A549 (cell line): Measurements from ENCODE around the gene CYB5B. TPM values are rescaled to one million over a fixed set of nuclear protein-coding genes. Genes with fewer than 3 reads are reported as not detected.
A peak's percentile ranks its signal among the peaks of the same experiment; 100 is the strongest.

Experiments used
- ATAC-seq, 2 experiments: fragments of 200-7000 bp in 1 of 2; fragments of >200 bp in 1 of 2; cut with Nextera tagmentation in 1 of 2; cut with Tn5 transposase in 1 of 2; 3 replicates each; pipeline versions ENCODE4 v1.8.0 to v1.9.1; 2018 to 2020; ENCODE audit warnings: mild to moderate bottlenecking in 1 of 2, moderate library complexity in 1 of 2
- CTCF ChIA-PET: fragments of 300-600 bp; sonication (Branson Sonifier 250); formaldehyde crosslinking; extraction: SDS; loops from one replicate; lab custom pipeline; 2021; ENCODE audit warnings: antibody characterized with exemption, inconsistent platforms; lab: Yijun Ruan, JAX
- POLR2A ChIA-PET: fragments of 350-600 bp; formaldehyde crosslinking; extraction: SDS; loops from one replicate; lab custom pipeline; 2021; ENCODE audit warnings: antibody characterized with exemption, inconsistent platforms; lab: Yijun Ruan, JAX
- DNase-seq, 2 experiments: peaks; one replicate each; pipeline versions ENCODE4 v3.0.0 to v3.0.0-alpha.2; 2011 to 2016; ENCODE audit warnings: low read depth in 1 of 2, low spot score in 1 of 2
- FAIRE-seq: peaks from 2 replicates; lab custom pipeline; 2011; peaks lifted over from hg19 to GRCh38; lab: Jason Lieb, UNC
- H3K27ac ChIP-seq, 2 experiments: fragments of >200 bp; sonication (Bioruptor Twin); formaldehyde crosslinking; 3 replicates each; pipeline ENCODE4 v1.5.1; 2016 to 2017
- H3K4me1 ChIP-seq: fragments of >200 bp; sonication (Bioruptor Twin); formaldehyde crosslinking; 3 replicates; pipeline ENCODE4 v1.6.1; 2016
- H3K4me2 ChIP-seq: fragments of >200 bp; sonication (Bioruptor Twin); formaldehyde crosslinking; 3 replicates; pipeline ENCODE4 v1.6.1; 2016
- H3K4me3 ChIP-seq: fragments of >200 bp; sonication (Bioruptor Twin); formaldehyde crosslinking; 3 replicates; pipeline ENCODE4 v1.5.1; 2016
- H3K9me3 ChIP-seq: fragments of >200 bp; sonication (Bioruptor Twin); formaldehyde crosslinking; 3 replicates; pipeline ENCODE4 v1.6.1; 2016
- BHLHE40 ChIP-seq: IDR thresholded peaks from 2 replicates; pipeline ENCODE4 v1.6.1; 2012; ENCODE audit warnings: low read depth, low read length, inconsistent platforms
- CBX8 ChIP-seq: fragments of 200-600 bp; sonication (generic); IDR thresholded peaks from 2 replicates; pipeline ENCODE4 v1.6.1; 2016
- EHF ChIP-seq: fragments of 250-450 bp; sonication (Bioruptor Pico); IDR thresholded peaks from 2 replicates; pipeline ENCODE4 v1.5.0; 2020; ENCODE audit warnings: mild to moderate bottlenecking
- EP300 ChIP-seq, 2 experiments: fragments of >200 bp; sonication (Bioruptor Twin); formaldehyde crosslinking; IDR thresholded peaks; 2 replicates in 1 of 2; 3 replicates in 1 of 2; pipeline ENCODE4 v1.6.1; 2016 to 2017
- FOSB ChIP-seq: fragments of 250-450 bp; sonication (Bioruptor Pico); IDR thresholded peaks from 2 replicates; pipeline ENCODE4 v1.5.0; 2020; ENCODE audit warnings: mild to moderate bottlenecking, moderate library complexity
- FOXS1 ChIP-seq: fragments of 250-450 bp; sonication (Bioruptor Pico); IDR thresholded peaks from 2 replicates; pipeline ENCODE4 v1.5.0; 2020; ENCODE audit warnings: mild to moderate bottlenecking, moderate library complexity
- JUNB ChIP-seq: fragments of >200 bp; sonication (Bioruptor Twin); formaldehyde crosslinking; IDR thresholded peaks from 2 replicates; pipeline ENCODE4 v1.6.1; 2016
- KDM5A ChIP-seq: fragments of 200-600 bp; sonication (generic); IDR thresholded peaks from 2 replicates; pipeline ENCODE4 v1.6.1; 2016; ENCODE audit warnings: antibody characterized with exemption, mild to moderate bottlenecking
- MAZ ChIP-seq: fragments of 150-350 bp; IDR thresholded peaks from 2 replicates; pipeline ENCODE4 v1.6.1; 2014; ENCODE audit warnings: antibody characterized with exemption, low read depth, low read length, borderline replicate concordance
- NPAS2 ChIP-seq: fragments of 250-450 bp; sonication (Bioruptor Pico); IDR thresholded peaks from 2 replicates; pipeline ENCODE4 v1.8.0; 2022; ENCODE audit warnings: mild to moderate bottlenecking, moderate library complexity, borderline replicate concordance
- POLR2AphosphoS2 ChIP-seq: conservative IDR thresholded peaks from 2 replicates; pipeline ENCODE4 v1.6.1; 2012; ENCODE audit warnings: low read length, improper control_type of control experiment, inconsistent platforms
- RAD21 ChIP-seq, 2 experiments: fragments of >200 bp in 1 of 2; sonication (Bioruptor Twin) in 1 of 2; formaldehyde crosslinking in 1 of 2; IDR thresholded peaks in 1 of 2; conservative IDR thresholded peaks in 1 of 2; 2 replicates in 1 of 2; 3 replicates in 1 of 2; pipeline ENCODE4 v1.6.1; 2012 to 2018; ENCODE audit warnings: inconsistent platforms in 1 of 2
- RNF2 ChIP-seq: fragments of 200-600 bp; sonication (generic); IDR thresholded peaks from 2 replicates; pipeline ENCODE4 v1.6.1; 2016; ENCODE audit warnings: low read depth, mild to moderate bottlenecking, antibody characterized with exemption, moderate library complexity, borderline replicate concordance
- TP53 ChIP-seq: fragments of 250-450 bp; sonication (Bioruptor Pico); IDR thresholded peaks from 2 replicates; pipeline ENCODE4 v1.5.0; 2021; ENCODE audit warnings: mild to moderate bottlenecking, moderate library complexity
- ZFP36 ChIP-seq: fragments of 450-650 bp; IDR thresholded peaks from 2 replicates; pipeline ENCODE4 v1.6.1; 2014; ENCODE audit warnings: borderline replicate concordance; ENCODE audit not compliant: partially characterized antibody
- WGBS: methylation state at CpG from one replicate; pipeline ENCODE4 v1.1.6; 2017; ENCODE audit errors: missing lambda C conversion rate; 5-methylcytosine and 5-hydroxymethylcytosine counted together
- polyA plus RNA-seq, 4 experiments: library from polyadenylated mRNA; depleted of rRNA in 3 of 4; stranded (reverse); fragments of >200 nt; fragmentation: RNase III in 1 of 4; extraction: RNeasy Plus Mini Kit Qiagen cat#74134 plus additional on column Dnase treatment in 1 of 4; gene quantifications; 2 replicates in 3 of 4; 3 replicates in 1 of 4; pipeline ENCODE4 v1.2.3, GENCODE V29; 2011 to 2017
- TF ChIP-seq, protein P1 (sequence below): fragments of 250-450 bp; sonication (Bioruptor Pico); IDR thresholded peaks from 2 replicates; pipeline ENCODE4 v1.5.0; 2020; ENCODE audit warnings: low read depth, mild to moderate bottlenecking, moderate library complexity
- TF ChIP-seq, protein P2 (sequence below): fragments of >200 bp; sonication (Bioruptor Twin); formaldehyde crosslinking; IDR thresholded peaks from 2 replicates; pipeline ENCODE4 v1.6.1; 2016
- TF ChIP-seq, protein P3 (sequence below): fragments of 450-650 bp; IDR thresholded peaks from 2 replicates; pipeline ENCODE4 v1.6.1; 2014; ENCODE audit warnings: antibody characterized with exemption
- TF ChIP-seq, protein P4 (sequence below): IDR thresholded peaks from 2 replicates; pipeline ENCODE4 v1.6.1; 2012
- TF ChIP-seq, protein P5 (sequence below): fragments of 250-450 bp; sonication (Bioruptor Pico); IDR thresholded peaks from 2 replicates; pipeline ENCODE4 v1.5.0; 2021; ENCODE audit warnings: mild to moderate bottlenecking, moderate library complexity, borderline replicate concordance

CYB5B gene
- polyA plus RNA-seq, 2 of the 4 experiments (the other 2 are of a cell fraction), result 248 to 477 TPM

DNA sequence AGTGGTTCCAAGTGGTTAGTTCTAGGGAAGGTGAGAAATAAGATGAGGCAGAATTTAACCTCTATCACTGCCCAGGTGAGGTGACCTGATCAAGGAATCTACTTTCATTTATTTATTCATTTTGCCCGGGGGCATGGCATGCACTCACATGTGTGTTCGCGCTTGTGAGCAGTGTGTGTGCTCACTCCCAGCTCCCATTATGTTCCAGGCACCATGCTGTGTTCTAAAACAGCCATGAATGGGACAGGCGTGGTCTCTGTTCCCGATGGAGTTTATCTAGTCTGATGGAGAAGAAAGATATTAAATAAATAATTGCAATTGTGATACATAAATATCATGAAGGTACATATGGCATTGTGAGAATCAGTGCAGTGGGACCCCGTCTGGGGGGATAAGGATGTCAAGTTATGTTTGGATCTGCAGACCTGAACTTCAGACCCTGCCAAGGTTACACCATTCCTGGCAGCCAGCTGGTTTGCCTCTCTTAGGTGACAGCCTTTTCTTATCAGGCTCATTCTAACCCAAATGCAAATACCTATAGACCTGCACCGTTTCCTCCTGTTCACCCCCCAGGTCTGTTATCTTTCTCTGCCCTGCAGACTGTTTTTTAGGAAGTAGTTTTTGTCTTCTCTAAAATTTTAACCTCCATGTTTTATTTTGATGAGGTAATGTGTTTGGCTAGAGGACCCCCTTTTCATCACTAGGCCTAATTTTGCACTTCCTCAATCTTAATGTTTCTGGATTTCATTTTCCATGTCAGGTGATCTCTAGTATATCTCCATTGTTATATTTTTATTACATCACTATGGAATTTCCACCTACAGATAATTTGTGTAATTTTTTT is 11.8 kb downstream of the CYB5B start:
- Histone ChIP-seq H3K27ac (peak overlapping the region in 1 of 2 experiments; percentile 42; a peak in 1 of 6 replicates), H3K4me3 (no peak overlapping the region), H3K9me3 (no peaks in the 10 kb centered on the region), H3K4me2 (peak overlapping the region; percentile 19; the same call in 1 of the 3 replicates), H3K4me1 (peaks cover 18% of the 10 kb centered on the region)
- ChIA-PET POLR2A (no interaction called here), CTCF (interaction anchor here (1.4 kb wide), 2 partner anchors 8 to 10 kb away, joined by 4 to 7 read pairs; no protein-coding TSS in a partner anchor)
- no peak for TF ChIP-seq POLR2AphosphoS2
- no peak for TF ChIP-seq RAD21 (conservative IDR thresholded peaks at IDR 0.05 in 1 of 2, IDR thresholded peaks at IDR 0.05 in 1 of 2)
- no peak for TF ChIP-seq RNF2
- no peak for TF ChIP-seq MAZ
- TF ChIP-seq, protein P1, sequence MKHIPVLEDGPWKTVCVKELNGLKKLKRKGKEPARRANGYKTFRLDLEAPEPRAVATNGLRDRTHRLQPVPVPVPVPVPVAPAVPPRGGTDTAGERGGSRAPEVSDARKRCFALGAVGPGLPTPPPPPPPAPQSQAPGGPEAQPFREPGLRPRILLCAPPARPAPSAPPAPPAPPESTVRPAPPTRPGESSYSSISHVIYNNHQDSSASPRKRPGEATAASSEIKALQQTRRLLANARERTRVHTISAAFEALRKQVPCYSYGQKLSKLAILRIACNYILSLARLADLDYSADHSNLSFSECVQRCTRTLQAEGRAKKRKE (CRISPR knock-in tag), result no peak
- TF ChIP-seq EP300 (IDR thresholded peaks at IDR 0.05), result no peak
- TF ChIP-seq FOSB (CRISPR knock-in tag), result no peak
- TF ChIP-seq BHLHE40, result no peak
- TF ChIP-seq, protein P2, sequence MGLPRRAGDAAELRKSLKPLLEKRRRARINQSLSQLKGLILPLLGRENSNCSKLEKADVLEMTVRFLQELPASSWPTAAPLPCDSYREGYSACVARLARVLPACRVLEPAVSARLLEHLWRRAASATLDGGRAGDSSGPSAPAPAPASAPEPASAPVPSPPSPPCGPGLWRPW, result no peak
- FAIRE-seq (no peak), ATAC-seq (no peak), DNase-seq (no peak)
- WGBS, result 69% methylated on average over 7 of the region's 7 CpGs

DNA sequence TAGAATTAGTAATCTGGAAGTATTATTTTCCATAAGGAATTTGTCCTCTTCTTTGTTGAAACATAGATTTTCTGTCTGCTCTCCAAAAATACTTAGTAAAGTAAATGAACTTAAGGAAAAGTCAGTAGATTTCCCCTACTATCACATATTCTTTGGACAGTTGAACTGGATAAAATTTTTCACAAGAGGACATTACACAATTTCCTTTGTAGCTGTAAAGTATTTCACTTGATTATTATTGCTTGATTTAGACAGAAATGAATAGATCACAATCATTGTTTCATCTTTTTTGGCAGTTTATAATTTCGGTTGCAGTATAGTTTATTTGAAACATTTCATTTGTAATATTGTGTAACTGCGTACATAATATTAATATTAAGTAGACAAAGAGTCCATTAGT is 12.5 kb downstream of the CYB5B start:
- ATAC-seq (no peak), DNase-seq (no peak), FAIRE-seq (no peak)
- ChIA-PET CTCF (no interaction called here), POLR2A (no interaction called here)
- Histone ChIP-seq H3K4me3 (no peak overlapping the region), H3K4me1 (peaks cover 24% of the 10 kb centered on the region), H3K27ac (no peak overlapping the region), H3K9me3 (no peaks in the 10 kb centered on the region), H3K4me2 (0 out of 3 replicates have a peak overlapping the region, but pooled peaks have one; percentile 19)
- TF ChIP-seq TP53 (CRISPR knock-in tag), result no peak
- TF ChIP-seq RAD21 (conservative IDR thresholded peaks at IDR 0.05 in 1 of 2, IDR thresholded peaks at IDR 0.05 in 1 of 2), result no peak
- TF ChIP-seq, protein P3, sequence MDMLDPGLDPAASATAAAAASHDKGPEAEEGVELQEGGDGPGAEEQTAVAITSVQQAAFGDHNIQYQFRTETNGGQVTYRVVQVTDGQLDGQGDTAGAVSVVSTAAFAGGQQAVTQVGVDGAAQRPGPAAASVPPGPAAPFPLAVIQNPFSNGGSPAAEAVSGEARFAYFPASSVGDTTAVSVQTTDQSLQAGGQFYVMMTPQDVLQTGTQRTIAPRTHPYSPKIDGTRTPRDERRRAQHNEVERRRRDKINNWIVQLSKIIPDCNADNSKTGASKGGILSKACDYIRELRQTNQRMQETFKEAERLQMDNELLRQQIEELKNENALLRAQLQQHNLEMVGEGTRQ, result no peak
- TF ChIP-seq EP300 (IDR thresholded peaks at IDR 0.05), result no peak
- no peak for TF ChIP-seq ZFP36
- TF ChIP-seq, protein P2, result no peak
- TF ChIP-seq KDM5A, result no peak
- TF ChIP-seq BHLHE40, result no peak
- no peak for TF ChIP-seq NPAS2
- TF ChIP-seq, protein P4, sequence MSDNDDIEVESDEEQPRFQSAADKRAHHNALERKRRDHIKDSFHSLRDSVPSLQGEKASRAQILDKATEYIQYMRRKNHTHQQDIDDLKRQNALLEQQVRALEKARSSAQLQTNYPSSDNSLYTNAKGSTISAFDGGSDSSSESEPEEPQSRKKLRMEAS, result no peak
- TF ChIP-seq JUNB, result no peak
- no peak for TF ChIP-seq FOXS1
- TF ChIP-seq, protein P5, sequence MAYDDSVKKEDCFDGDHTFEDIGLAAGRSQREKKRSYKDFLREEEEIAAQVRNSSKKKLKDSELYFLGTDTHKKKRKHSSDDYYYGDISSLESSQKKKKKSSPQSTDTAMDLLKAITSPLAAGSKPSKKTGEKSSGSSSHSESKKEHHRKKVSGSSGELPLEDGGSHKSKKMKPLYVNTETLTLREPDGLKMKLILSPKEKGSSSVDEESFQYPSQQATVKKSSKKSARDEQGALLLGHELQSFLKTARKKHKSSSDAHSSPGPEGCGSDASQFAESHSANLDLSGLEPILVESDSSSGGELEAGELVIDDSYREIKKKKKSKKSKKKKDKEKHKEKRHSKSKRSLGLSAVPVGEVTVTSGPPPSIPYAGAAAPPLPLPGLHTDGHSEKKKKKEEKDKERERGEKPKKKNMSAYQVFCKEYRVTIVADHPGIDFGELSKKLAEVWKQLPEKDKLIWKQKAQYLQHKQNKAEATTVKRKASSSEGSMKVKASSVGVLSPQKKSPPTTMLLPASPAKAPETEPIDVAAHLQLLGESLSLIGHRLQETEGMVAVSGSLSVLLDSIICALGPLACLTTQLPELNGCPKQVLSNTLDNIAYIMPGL (CRISPR knock-in tag), result no peak
- TF ChIP-seq EHF (CRISPR knock-in tag), result no peak
- TF ChIP-seq CBX8, result no peak
- 57% methylated on average over 2 of the region's 2 CpGs for WGBS
